GM21447 (cell line): ENCODE results near the gene WDR7.
A peak's percentile ranks its signal among the peaks of the same experiment; 100 is the strongest.

ENCODE experiments used
- ATAC-seq: cut with Tn5 transposase; IDR thresholded peaks from one replicate; pipeline ENCODE4 v1.9.1; 2021; ENCODE audit not compliant: unreplicated experiment

Gene WDR7

DNA sequence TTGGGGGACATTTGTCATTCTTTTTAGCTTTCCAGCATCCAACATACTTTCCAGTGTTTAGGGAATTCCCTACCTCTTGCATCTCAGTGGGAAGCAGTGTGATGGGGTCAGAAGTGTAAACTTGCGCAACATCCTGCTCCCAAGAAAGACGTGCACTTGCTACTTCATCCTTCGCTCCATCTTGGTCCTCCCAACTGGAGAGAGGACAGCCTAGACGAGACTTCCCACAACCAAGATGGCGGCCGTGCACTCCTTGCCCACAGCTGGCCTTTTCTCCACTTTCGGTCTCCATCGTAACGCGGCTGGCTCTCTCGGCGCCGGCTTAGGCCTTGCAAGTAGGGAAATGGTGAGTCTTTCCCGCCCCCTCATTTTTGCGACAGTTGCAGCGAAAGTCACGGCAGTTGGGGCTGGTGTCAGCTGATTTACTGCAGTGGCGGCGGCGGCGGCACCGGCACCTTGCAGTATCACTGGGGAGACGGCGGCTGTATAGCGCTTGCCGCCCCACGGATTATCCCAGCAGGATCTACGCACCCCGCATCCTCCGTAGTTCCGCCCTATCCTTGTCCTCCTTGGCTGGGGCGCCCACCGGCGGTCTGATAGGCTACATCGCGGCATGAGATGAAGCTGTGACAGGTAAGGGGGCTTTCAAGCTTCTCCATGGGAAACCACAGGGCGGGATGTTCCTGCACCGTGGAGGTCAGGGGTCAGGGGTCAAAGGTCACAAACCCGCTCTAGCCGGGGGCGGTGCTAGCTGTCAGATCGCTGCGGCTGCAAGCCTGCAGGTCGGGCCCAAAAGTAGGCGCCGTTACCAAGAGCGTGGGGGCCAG, at the start of gene WDR7:
TSS of gene WDR7 (plus strand) at position 416 of the 827 bp plus-strand sequence. CDS start 21,157 bp downstream, outside the sequence.
- peak; percentile 96 for ATAC-seq

DNA sequence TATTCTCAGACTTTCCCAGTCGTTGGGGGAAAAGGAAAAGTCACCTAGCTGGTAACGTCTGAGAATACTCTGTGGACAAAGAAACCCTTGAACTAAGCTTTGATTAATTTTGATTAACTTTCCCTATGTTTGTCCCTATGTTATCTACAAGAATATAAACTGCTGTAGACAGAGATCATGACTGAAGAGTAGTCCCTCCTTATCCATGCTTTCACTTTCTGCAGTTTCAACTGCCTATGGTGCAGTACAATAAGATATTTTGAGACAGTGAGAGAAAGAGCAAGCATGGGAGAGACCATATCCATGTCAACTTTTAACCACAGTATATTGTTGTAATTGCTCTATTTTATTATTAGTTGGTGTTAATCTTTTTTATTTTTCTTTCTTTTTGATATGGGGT, 44.5 kb upstream of the WDR7 start:
- ATAC-seq, result no peak

DNA sequence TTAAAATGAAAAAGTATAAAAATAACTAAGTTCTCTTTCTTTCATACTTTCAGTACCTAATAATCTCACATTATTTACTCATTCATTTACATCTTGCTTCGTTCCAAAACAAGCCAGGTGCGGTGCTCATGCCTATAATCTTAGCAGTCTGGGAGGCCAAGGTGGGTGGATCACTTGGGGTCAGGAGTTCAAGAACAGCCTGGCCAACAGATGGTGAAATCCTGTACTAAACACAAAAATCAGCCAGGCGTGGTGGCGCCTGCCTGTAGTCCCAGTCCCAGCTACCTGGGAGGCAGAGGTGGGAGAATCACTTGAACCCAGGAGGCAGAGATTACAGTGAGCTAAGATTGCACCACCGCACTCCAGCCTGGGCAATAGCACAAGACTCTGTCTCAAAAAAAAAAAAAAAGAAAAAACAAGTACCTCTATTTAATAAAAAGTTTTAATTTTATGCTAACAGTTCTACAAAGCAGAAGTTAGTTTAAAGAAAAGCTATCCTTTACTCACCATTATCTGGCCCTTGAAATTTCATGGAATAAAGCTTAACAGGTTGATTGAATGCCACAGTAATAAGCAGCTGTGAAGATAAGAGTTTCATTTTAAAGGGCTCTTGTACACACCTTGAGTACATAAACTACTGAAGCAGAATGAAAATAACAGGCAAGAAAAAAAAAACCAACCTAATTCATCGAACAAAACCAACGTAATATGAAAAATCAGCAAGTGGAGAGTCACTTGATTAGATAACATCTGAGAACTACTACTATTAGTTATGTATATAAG, 35.2 kb upstream of the WDR7 start:
- no peak for ATAC-seq

DNA sequence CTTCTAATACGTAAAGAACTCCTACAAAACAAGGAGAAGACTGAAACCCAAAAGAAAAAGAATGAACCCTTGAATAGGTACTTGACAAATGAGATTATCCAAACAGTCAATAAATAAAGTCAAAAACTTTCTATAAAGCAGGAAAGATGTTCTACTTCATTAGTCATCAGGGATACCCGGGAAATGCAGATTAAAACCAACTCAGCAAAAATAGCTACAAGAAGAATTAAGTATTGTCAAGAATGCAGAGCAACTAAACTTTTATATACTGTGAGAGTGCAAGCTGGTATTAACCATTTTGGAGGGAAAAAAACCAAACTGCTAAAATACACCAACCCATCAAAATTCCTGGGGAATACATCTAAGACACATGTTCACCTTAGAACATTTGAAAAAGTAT, 23.2 kb upstream of the WDR7 start:
- ATAC-seq, result no peak

DNA sequence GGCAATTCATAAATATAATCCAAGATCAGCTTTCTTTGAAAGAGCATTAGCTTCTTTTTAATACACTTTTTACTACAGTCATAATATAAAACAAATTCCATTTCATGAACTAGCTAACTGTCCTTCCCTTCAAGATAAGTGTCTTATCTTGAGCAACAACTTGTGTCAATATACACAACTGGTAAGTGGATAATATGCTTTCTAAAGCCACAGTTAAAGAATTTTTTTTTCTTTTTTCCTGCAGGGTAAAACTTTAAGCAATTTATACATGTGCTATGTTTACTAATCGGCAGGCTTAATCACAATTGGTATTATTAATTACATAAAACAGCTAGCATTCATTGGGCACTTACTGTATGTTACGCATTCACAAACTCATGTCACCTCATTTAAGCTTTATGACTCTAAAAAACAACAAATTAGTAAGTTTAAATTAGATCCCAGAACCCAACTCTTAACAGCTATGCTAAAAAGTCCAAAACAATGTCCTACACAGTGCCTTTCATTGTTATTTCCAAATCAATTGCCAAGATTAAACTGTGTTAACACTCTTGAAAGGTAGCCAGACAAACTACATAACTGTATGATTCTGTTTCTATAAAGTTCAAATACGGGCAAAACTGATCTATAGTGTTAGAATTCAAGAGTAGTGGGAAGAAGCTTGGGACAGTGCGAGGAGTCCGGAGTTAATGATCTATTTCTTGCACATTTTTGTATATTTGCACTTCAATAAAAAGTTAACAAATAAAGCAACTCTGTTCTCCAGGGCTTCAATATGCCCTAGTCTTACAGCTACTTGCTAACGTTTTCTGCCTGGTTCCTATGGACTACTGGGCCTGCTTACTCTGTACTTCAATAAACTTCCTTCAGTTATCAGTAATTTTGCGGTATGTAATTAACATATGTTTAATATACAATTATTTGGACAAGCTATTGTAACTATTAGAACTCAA, 18.8 kb upstream of the WDR7 start:
- ATAC-seq, result no peak

DNA sequence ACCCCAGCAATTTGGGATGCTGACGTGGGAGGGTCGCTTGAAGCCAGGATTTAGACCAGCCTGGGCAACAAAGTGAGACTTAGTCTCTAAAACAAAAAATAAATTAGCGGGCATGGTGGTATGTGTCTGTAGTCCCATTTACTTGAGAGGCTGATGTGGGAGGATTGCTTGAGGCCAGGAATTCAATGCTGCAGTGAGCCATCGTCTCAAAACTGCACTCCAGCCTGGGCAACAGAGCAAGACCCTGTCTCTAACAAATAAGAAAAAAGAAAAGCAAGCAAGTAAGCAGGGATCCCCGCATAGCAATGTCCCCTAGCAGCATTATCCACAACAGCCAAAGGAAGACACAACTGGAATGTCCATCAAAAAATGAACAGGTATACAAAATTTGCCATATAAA, 16.2 kb upstream of the WDR7 start:
- no peak for ATAC-seq

DNA sequence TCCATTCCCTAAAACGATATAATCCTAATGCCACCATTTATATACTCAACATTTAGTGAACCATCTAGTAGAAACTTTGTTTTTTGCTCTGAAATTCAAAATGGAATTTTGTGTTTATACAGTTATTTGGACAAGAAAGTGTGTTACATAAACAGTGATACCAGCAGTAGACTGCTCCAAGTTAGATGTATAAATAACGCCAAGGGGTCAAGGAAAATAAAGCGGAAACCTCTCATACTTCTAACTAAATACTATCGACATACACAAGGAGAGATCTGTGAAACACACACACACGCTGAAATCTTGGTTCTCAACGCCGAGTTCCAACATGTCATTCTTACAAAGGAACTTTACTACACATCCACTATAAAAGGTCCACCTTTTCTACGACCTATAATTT, 14.0 kb upstream of the WDR7 start:
- ATAC-seq, result no peak

DNA sequence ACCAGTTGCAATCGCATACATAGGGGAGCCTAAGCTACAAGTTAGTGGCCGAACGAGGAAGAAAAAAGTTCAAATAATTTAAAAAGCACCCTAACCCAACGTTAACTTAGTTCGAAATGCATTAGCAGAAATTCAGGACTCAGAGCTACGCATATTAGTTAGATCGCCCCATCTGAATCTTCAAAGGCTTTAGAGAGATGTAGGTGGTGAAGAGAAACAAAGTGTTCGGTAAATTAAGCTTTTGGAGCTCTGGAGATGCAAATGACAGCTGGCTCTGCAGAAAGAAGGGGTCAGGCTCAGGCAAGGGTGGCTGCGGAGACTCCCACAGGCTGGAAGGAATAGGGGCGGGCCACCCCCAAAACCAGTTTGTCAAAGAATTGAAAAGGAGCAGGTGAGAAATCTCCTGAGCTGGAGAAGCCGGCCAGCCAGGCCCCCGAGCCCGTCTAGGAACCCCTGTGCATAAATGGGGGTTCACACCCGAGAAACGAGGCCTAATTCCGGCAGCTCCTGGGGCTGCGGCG, 13.4 kb upstream of the WDR7 start:
- peak; percentile 14 for ATAC-seq

DNA sequence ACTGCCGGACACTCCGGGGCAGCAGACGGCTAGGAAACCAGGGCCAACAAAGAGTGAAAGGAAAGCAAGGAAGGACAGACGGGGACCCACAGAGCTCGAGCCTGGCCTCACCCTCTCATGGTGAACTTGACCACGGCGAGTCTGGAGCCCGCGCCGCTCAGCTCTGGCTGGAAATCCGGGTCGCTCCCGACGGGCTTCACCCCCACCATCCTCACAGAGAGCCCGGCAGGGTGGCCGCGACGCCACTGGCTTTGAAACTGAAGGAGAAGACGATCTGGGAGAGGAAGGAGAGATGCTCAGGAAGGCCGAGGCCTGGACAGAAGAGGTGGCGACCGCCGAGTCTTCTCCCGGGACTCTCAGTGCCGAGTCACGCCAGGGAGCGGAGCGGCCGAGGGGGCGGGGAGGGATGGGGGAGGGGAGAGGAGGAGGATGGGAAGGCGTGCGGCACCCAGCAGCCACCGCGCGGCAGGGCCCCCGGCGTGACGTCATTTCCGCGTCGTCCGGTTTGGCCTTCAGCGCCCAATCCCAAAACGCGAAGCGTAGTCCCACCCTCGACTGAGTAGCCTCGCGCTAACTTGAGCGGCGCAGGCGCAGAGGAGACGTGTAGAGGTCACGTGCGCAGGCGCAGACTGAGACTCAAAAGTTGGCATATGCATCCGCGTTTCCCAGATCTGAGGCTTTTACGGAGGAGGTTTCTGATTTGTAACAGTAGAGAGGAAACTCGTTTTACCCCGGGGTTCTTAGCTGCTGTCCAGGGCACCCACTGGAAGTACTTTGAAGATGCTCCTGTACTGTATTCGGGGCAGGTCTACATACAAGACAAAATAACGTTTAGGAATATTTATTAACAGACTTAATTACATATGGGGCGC, 12.7 kb upstream of the WDR7 start, which contains the start of gene TXNL1:
TSS of gene TXNL1 (minus strand) at position 361 of the 872 bp plus-strand sequence. CDS start at position 209, 152 bp downstream.
- ATAC-seq, result peak; percentile 92

DNA sequence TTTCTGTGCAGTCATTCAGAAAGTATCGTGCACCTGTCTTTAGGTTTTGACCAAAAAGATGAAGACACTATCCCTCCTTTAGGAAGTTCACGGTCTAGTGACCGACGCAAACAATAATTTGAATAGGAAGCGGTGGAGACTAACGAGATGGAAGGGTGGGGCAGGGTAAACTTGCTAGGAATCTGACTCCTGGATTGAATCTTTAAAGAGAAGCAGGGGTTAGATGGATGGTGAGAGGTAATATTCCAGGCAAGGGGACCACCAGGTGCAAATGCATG, 12.1 kb upstream of the WDR7 start:
- no peak for ATAC-seq

DNA sequence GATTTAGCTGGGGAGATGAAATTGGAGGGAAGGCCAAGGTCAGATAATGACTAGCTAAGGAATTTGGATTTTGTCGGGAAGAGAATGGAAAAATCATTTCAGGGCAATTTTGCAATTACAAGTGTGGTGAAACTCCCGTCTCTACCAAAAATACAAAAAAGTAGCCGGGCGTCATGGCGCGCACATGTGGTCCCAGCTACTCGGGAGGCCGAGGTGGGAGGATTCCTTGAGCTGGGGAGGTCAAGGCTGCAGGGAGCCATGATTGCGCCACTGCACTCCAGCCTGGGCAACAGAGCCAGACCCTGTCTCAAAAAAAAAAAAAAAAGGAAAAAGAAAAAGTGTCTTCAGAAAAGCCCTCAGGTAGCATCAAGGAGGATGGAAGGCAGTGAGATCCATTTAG, 11.6 kb upstream of the WDR7 start:
- no peak for ATAC-seq

DNA sequence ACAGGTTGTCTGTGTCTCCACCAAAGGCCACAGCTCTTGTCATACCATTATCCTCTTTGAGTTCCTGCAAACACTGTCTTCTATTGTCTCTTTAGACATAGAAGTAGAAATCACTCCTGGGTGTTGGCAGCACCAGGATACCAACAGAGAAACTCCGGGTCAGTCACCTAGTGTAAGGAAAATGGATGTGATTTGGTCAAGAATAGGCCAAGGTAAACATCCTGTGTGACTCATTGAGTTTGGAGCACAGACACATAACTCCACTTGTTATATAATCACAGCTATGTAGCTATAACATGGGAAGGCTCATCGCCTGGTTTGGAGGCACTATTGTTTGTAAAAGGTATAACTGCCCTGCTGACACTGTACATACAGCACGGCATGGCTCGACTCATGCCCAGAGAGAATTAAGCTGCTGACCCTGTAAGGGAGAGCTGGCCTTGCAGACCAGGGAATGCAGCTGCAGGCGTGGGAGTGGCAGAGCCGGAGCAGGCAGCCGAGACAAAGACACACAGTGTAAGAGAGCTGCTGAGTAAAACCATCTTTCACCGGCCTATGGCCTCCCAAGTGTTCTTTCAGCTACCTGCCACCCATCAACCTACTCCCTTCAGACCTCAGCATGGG, 9.3 kb upstream of the WDR7 start:
- ATAC-seq, result no peak

DNA sequence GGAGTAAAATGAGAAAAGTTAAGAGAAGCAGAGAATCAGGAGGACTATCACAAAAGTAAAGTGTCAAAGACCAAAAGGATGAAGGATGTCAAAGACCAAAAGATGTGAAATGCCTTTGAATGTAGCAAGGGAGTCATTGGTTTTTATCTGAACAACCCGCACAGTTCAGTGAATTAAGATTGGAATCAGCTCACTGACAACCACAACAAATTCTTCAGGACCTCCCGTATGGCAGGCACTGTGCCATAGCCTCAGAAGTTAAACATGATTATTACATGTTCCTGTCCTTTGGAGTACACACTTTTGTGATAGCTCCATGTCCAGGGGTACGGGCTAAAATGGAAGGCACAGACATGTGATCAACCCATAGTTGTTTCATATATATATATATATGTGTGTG, 7.8 kb upstream of the WDR7 start:
- ATAC-seq, result no peak

DNA sequence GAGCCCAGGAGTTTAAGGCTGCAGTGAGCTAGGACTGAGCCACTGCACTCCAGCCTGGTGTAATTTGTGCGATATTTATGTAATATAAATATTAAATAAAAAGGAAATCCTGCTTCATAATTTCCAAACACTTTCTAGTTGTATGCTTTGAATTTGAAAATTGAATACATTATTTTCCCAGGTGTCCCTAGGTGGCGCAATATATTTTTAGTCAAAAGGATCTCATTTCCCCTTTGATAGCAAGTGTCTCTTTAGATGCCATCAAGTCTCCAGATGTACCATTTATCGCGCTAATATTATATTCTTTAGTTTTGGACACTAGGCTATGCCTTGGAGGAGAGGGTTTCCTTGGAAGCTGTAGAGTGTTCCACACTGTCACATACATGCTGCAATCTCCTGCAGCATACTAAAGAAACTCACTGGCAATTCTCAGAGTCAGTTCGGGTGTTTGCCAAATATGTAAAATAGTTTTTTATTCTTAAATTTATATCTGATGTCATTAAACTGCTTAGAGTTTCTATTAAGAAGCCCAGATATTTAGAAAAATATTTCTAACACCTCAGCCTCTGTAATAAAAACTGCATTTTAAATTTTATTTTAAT, 5.6 kb upstream of the WDR7 start:
- no peak for ATAC-seq

DNA sequence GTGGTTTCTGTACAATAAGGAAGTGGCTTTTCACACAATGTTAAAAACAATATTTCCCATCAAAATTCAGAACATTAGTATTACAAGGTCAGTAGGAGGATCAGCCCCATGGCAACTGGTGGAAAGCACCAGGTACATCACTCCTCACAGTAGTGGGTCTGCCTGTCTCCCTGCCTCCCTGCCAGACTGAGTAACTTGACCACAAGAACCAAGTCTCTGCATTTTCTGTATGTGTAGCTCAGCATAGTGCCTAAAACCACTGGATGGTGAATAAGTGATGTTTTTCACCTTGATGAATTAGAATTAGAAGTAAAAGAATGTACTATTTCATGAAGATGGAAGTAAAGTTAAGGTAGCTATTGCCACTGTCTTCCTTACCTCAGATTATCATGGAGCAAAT, 4.1 kb upstream of the WDR7 start:
- no peak for ATAC-seq

DNA sequence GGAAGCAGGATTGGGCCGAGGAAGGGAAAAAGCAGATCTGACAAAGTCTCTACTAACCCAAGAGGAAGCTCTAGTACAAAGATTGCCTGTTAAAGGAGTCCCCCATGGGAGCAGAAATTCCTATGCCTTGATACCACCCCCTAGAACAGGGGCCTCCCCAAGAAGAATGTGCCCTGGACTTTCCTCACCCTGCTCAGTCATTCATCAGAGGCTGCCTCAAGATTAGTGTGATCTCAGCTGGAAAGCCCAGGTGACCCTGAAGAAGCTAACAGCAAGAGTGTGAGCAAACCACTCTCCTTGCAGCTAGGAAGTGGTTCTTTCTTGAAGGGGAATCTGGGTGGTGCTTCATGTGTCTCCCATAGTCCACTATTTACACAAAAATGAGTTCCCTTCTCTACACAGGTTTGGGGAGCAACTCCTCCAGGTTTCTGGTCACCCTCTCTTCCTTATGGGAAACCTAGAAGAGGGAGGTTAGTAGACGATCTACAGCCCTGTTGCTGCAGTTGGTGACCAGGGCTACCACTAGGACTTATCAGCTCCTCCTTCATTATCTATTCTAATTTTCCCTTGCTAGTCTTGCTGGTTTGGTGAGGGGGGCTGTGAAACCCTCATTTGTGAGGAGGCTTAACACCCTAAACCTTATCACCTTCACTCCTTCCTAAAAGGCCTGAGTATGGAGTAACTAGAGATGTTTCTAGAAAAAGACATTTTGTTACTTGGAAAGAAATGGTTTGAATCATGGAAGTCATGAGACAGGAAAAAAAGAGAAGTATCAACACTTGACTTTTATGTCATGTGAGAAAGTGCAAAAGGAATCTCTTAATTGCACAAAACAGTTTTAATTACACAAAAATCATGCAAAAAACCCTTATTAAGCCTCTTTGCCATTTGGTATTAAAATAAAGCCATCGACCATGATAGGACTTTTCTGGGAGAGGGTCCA, 2.9 kb upstream of the WDR7 start:
- no peak for ATAC-seq

DNA sequence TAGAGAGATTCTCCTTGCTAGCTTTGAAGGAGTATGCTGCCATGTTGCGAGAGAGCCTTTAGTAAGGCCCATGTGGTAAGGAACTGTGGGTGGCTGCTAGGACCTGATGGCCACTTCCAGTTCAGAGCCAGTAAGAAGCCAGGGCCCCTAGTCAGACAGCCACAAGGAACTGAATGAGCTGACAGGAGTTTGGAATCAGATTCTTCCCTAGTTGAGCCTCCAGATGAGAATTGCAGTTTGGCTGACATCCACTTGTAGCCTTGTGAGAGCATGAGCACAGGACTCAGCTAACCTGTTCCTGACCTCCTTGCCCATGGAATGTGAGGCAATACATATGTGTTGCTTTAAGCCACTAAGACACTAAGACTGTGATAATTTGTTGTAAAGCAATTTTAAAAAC, 1.2 kb upstream of the WDR7 start:
- ATAC-seq, result no peak

DNA sequence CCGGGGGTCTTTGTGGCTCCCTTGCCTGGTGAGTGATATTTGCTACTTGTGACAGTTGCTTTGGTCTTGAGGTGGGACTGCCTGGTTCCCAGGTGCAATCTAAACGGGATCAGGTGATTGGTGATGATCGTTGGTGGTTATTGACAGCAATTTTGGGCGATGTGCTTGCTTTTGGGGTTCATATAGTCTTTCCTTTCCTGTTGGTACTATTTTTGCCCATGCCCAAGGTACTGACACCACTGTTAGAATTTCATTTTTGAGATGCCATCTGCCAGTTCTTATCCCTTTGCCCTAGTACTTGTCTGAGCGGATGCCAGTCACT, 573 bp downstream of the WDR7 start:
- no peak for ATAC-seq
